Measurements from ENCODE around the gene CSNK1G1. TPM values are rescaled to one million over a fixed set of nuclear protein-coding genes. Genes with fewer than 3 reads are reported as not detected.

Gene CSNK1G1
- polyA plus RNA-seq, 1 experiment: 8.0 TPM

- Histone ChIP-seq H3K4me3 (ENCODE audit: low read depth, low read length) (no peak overlapping the region), H3K36me3 (ENCODE audit: control insufficient read depth, insufficient read depth, low read length) (no peaks in the 10 kb centered on the region), H3K27me3 (ENCODE audit: control insufficient read depth, insufficient read depth, low read length) (no peaks in the 10 kb centered on the region)
- CTCF ChIA-PET: no interaction called here
- POLR2A ChIA-PET: no interaction called here
- no peak for TF ChIP-seq CTCF (IDR thresholded peaks at IDR 0.05; ENCODE audit: insufficient read depth, low read depth, low read length)
- DNase-seq (ENCODE audit: low read depth): no peak
These were observed 50.7 kb downstream of the CSNK1G1 start for GRCh38 chr15:64305261-64305660.

GRCh38 chr15:64289550-64289949 is 66.4 kb downstream of the CSNK1G1 start:
- Histone ChIP-seq H3K4me3 (ENCODE audit: low read depth, low read length) (no peak overlapping the region), H3K36me3 (ENCODE audit: control insufficient read depth, insufficient read depth, low read length) (no peaks in the 10 kb centered on the region), H3K27me3 (ENCODE audit: control insufficient read depth, insufficient read depth, low read length) (no peaks in the 10 kb centered on the region)
- POLR2A ChIA-PET: no interaction called here
- DNase-seq (ENCODE audit: low read depth): no peak
- no peak for TF ChIP-seq CTCF (IDR thresholded peaks at IDR 0.05; ENCODE audit: insufficient read depth, low read depth, low read length)
- CTCF ChIA-PET: no interaction called here

GRCh38 chr15:64288999-64289398 is 67.0 kb downstream of the CSNK1G1 start:
- ChIA-PET POLR2A (no interaction called here), CTCF (no interaction called here)
- Histone ChIP-seq H3K4me3 (ENCODE audit: low read depth, low read length) (no peak overlapping the region), H3K36me3 (ENCODE audit: control insufficient read depth, insufficient read depth, low read length) (no peaks in the 10 kb centered on the region), H3K27me3 (ENCODE audit: control insufficient read depth, insufficient read depth, low read length) (no peaks in the 10 kb centered on the region)
- no peak for TF ChIP-seq CTCF (IDR thresholded peaks at IDR 0.05; ENCODE audit: insufficient read depth, low read depth, low read length)
- no peak for DNase-seq (ENCODE audit: low read depth)

GRCh38 chr15:64288577-64288976 is 67.4 kb downstream of the CSNK1G1 start:
- no peak for TF ChIP-seq CTCF (IDR thresholded peaks at IDR 0.05; ENCODE audit: insufficient read depth, low read depth, low read length)
- H3K27me3 ChIP-seq (ENCODE audit: control insufficient read depth, insufficient read depth, low read length): no peaks in the 10 kb centered on the region
- POLR2A ChIA-PET: no interaction called here
- H3K36me3 ChIP-seq (ENCODE audit: control insufficient read depth, insufficient read depth, low read length): no peaks in the 10 kb centered on the region
- CTCF ChIA-PET: no interaction called here
- DNase-seq (ENCODE audit: low read depth): no peak
- H3K4me3 ChIP-seq (ENCODE audit: low read depth, low read length): no peak overlapping the region

- H3K36me3 ChIP-seq (ENCODE audit: control insufficient read depth, insufficient read depth, low read length): no peaks in the 10 kb centered on the region
- no peaks in the 10 kb centered on the region for H3K27me3 ChIP-seq (ENCODE audit: control insufficient read depth, insufficient read depth, low read length)
- CTCF ChIA-PET: no interaction called here
- no peak for DNase-seq (ENCODE audit: low read depth)
- no peak overlapping the region for H3K4me3 ChIP-seq (ENCODE audit: low read depth, low read length)
- POLR2A ChIA-PET: no interaction called here
- no peak for TF ChIP-seq CTCF (IDR thresholded peaks at IDR 0.05; ENCODE audit: insufficient read depth, low read depth, low read length)
These were observed 68.0 kb downstream of the CSNK1G1 start for GRCh38 chr15:64287953-64288352.
